LoVo (cell line): Measurements from ENCODE around the gene ALKBH4.
"Not testable (repeated sequence)": the region's sequence is repeated elsewhere in the genome, so short reads cannot be mapped to it uniquely, and the experiment has no call there.

Experiments used
- DNase-seq: peaks from one replicate; pipeline ENCODE4 v3.0.0-alpha.2; 2016; ENCODE audit warnings: low spot score

The ALKBH4 gene, protein sequence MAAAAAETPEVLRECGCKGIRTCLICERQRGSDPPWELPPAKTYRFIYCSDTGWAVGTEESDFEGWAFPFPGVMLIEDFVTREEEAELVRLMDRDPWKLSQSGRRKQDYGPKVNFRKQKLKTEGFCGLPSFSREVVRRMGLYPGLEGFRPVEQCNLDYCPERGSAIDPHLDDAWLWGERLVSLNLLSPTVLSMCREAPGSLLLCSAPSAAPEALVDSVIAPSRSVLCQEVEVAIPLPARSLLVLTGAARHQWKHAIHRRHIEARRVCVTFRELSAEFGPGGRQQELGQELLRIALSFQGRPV

DNA sequence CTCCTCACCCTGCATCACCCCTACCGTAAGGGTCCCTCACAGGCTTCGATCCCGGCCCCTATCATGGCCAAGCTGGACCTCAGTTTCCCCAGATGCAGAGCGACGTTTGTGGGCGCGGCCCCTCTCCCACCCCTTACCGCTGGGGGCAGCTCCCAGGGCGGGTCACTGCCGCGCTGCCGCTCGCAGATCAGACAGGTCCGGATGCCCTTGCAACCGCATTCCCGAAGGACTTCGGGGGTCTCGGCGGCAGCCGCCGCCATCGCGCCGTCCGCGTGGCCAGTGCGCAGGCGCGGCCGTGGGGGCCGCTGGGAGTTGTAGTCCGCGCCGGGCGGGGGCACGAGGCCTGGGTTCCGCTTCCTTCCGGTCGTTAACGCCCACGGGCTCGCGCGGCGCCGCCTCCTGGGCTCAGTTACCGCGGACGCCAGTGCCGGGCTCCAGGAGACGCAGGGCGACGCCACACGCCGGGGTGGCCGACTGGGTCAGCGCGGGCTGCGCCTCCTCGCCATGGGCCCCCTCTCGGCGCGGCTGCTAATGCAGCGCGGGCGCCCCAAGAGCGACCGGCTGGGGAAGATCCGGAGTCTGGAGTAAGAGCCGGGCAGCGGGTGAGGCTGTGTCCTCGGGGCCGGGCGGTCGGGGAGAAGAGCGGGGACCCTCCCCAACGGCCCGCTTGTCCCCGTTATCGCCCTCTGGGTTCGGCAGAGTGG lies at the start of gene ALKBH4, which contains the start of gene LRWD1:
Gene ALKBH4 (minus strand): TSS at position 287 of the 704 bp plus-strand sequence. CDS start 27 bp downstream, at position 260.
Gene LRWD1 (plus strand): TSS at position 408 of the 704 bp plus-strand sequence. CDS start 97 bp downstream, at position 505.
- peak; percentile 99 for DNase-seq

GRCh38 chr7:102512642-102513221 lies 48.1 kb upstream of the ALKBH4 start:
- peak; percentile 0 for DNase-seq

GRCh38 chr7:102511860-102512522 lies 47.3 kb upstream of the ALKBH4 start:
- not testable (repeated sequence) for DNase-seq

- DNase-seq, result not testable (repeated sequence)
Observed at GRCh38 chr7:102510575-102510974, 45.9 kb upstream of the ALKBH4 start.

DNA sequence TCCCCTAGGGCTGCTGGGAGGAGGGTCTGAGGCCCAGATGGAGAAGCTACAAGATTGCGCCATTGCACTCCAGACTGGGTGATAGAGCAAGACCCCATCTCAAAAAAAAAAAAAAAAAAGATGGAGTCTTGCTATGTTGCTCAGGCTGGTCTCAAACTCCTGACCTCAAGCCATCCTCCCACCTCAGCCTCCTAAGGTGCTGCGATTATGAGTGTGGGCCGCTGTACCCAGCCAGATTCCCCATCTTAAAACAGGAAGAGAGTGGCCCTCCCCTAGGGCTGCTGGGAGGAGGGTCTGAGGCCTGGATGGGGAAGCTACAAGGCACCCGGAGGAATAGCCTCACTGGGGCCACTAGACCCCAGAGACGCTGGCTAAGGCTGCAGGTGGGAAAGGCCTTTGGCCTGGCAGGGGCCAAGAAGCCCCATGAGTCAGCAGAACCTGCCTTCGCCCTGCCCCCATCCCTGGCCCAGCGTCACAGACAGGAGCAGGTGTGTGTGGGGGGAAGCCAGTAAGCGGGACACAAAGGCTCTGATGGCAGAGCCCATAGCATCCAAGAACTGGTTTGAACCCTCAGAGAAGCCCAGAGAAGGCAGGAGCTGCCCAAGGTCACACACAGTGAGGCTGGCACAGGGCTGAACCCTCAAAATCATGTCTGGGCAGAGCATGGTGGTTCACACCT lies 42.9 kb upstream of the ALKBH4 start:
- DNase-seq, result not testable (repeated sequence)

DNA sequence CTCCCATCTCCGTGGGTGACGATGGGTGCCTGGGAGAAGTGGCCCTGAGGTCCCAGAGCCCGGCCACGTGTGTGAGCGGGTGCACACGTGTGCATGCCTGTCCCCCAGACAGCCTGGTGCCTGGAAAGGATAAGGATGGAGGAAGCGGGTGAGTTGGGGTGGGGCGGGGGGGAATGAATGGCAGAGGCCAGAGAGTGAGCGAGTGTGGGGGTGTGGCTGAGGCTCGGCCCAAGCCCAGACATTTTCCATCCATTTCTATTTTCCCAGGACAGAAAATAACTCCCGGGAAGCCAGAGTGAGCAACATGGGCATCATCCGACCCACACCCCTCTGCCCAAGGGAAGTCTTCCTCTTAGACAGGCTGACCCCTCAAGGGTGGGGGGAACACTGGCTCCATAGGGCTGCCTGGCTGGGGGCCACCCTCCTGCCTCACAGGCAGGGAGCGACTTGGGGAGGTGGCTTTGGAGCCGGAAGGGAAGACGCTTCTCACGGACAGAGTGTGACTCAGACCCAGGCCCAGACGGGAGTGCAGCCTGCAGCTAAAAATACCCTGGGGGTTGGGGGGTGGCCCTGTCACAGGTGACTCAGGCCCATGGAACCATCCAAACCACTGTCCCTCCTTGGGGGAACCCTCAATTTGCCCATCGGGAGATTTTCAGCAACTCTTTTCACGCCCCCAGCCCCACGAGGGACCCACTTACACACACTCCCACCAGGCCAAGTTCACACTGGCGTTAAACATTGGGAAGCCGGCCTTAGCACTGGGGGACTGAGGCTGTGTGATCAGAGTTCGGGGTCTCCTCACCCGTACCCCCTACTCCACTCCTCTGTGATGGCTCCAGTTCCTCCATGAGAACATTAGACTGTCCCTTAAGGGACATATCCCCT lies 40.9 kb upstream of the ALKBH4 start:
- DNase-seq, result not testable (repeated sequence)

- DNase-seq, result not testable (repeated sequence)
Observed at GRCh38 chr7:102503141-102503540, 38.5 kb upstream of the ALKBH4 start.

DNA sequence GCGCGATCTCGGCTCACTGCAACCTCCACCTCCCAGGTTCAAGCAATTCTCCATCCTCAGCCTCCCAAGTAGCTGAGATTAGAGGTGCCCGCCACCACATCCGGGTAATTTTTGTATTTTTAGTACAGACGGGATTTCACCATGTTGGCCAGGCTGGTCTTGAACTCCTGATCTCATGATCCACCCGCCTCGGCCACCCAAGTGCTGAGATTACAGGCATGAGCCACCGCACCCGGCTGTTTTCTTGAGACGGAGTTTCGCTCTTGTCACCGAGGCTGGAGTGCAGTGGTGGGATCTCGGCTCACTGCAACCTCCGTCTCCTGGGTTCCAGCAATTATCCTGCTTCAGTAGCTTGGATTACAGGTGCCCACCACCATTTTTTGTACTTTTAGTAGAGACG lies 33.7 kb upstream of the ALKBH4 start:
- DNase-seq, result not testable (repeated sequence)

DNA sequence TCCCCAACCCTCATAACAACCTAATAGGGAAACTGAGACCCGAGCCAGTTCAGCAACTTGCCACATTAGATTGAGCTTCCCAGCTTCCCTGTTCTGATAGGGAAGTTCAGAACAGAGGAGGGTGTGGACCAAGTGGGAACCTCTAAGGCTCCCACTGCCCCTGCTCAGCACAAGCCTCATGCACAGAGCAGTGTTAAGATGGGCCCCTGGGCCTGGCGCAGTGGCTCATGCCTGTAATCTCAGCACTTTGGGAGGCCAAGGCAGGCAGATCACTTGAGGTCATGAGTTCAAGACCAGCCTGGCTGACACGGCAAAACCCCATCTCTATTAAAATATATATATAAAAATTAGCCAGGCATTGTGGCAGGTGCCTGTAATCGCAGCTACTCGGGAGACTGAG lies 32.6 kb upstream of the ALKBH4 start:
- DNase-seq, result not testable (repeated sequence)

- not testable (repeated sequence) for DNase-seq
Observed at GRCh38 chr7:102496861-102497260, 32.2 kb upstream of the ALKBH4 start.

DNA sequence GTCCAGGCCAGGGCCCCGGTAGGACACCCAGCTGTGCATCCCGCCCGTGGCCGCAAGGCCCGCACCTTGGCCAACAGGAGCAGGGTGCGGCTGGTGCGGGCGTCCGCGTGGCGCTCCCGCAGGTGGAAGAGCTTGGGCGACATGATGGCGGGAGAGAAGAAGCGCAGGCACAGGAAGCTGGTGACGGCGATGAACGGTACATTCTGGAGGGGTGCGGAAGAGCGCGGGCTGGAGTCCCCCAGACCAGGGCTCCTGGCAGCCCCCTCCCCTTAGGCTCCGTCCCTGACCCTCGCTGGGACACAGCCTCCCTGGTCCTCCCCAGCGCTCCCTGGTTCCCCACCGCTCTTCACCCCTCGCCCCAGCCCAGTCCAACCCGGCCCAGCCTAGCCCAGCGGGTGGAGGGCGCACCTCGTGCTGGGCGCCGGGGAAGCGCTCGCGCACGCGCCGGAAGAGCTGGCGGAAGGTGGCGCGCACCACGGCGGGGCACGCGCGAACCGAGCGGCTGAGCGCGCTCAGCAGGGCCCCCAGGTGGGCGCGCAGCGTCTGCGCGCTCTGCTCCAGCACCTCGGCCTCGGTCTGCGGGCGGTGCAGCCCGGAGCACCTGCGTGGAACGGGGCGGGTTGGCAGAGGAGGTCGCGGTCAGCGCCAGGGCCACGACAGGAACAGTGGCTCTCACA lies 29.9 kb upstream of the ALKBH4 start:
- not testable (repeated sequence) for DNase-seq

DNA sequence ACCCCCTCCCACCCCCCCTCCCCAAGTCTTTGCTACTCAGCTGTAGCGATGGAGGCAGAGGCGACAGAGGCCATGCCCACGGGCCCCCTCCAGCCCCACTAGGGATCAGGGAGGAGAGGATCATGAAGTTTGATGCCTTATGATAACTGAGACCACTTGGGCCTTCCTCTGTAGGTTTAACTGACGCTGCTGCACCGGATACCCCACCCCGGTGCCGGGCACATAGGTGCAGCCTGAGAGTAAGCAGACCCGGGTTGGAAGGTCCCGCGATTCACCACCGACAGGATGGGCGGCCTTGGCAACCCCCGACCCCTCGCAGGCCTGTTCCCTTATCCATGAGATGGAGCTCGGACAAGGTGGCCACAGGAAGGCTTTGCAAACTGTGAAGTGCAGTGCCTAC lies 29.4 kb upstream of the ALKBH4 start:
- DNase-seq, result not testable (repeated sequence)

DNA sequence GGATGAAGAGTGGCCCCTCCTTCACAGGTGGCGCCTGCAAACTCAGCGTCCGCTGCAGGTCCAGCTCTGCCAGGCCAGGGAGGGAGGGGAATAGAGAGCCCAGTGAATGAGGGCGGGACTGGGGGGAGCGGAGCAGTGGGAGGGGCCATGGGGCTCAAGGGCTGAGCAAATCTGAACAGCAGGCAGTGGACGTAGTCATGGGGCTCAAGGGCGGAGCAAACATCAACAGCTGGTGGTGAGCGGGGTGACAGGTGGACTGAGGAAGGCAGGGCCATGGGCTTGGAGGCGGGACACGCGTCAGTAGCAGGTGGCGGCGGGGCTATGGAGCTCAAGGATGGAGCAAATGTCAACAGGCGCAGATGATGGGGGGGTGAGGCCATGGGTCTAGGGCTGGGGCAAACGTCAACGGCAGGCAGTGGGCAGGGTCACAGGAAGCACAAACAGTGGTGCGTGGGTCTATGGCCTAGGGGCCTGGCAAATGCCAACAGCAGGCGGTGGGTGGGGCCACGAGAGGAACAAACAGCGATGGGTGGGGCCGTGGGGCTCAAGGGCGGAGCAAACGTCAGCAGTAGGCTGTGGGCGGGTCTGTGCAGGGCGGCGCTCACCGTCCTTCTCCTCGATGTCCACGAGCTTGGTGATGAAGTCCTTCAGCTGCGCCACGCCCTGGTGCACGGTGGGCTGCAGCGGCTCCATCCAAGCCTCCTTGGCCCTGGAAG lies 28.7 kb upstream of the ALKBH4 start:
- DNase-seq, result not testable (repeated sequence)

DNA sequence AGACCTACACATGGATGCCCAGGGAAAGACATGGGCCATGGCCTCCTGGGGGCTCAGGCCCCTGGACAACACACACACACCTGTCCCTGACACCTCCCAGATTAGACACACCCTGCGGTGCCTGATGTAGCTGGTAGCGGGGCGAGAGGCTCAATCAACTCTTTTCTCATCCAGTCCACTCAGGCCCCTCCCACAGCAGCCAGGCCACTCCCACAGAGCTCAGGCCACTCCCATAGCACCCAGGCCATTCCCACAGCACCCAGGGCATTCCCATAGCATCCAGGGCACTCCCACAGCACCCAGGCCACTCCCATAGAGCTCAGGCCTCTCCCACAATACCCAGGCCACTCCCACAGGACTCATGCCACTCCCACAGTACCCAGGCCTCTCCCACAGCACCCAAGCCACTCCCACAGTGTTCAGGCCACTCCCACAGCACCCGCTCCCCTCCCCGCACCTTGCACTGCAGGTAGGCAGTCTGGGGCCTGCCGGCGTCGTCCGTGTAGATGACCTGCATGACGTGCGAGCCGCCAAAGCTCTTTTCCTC lies 25.9 kb upstream of the ALKBH4 start:
- not testable (repeated sequence) for DNase-seq

GRCh38 chr7:102484317-102484716 lies 19.7 kb upstream of the ALKBH4 start:
- not testable (repeated sequence) for DNase-seq

GRCh38 chr7:102481962-102482361 lies 17.3 kb upstream of the ALKBH4 start:
- not testable (repeated sequence) for DNase-seq

DNA sequence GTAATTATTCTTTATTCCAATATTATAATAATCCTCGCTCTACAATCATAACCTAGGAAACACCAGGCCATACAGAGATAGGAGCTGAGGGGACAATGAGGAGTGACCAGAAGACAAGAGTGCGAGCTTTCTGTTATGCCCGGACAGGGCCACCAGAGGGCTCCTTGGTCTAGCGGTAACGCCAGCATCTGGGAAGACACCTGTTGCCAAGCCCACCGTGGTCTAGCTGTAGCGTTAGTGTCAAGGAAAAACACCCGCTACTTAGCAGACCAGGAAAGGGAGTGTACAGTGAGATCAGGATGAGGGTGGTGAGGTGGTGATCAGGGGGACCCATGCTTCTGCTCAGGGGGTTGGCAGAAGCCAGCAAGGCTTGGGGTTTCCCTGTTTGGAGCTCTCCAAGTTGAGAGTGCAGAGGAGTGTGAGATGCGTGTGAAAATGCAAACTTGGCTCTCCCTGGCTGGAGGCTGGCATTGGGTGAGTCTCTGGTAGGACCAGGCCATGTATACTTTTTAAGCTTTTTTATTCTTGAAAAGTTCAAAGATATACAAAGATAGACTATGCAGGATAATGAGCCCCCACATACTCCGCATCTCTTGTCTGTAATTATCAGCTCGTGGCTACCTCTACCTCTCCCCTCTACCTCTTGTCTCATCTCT lies 15.4 kb upstream of the ALKBH4 start:
- not testable (repeated sequence) for DNase-seq

DNA sequence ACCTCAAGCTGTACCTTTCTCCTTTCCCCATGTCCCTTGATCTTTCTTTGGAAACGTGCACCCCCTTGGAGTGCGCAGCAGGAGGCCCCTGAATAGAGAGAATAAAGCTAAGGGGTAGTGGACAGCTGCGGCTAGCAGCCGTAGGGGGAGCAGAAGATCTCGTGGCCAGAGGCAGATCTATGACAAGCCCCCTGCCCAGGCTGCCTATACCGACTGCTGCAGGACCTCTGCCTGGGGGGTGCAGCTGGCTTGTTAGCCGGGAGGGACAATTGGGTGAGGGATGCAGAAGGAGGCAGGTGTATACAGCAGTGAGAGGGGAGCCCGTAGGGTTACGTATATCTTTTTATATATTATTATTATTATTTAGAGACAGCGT lies 14.5 kb upstream of the ALKBH4 start:
- not testable (repeated sequence) for DNase-seq
